Measurements from ENCODE around the gene FBXW12.
A peak's percentile ranks its signal among the peaks of the same experiment; 100 is the strongest.
"Not testable (repeated sequence)": the region's sequence is repeated elsewhere in the genome, so short reads cannot be mapped to it uniquely, and the experiment has no call there.

FBXW12 gene

DNA sequence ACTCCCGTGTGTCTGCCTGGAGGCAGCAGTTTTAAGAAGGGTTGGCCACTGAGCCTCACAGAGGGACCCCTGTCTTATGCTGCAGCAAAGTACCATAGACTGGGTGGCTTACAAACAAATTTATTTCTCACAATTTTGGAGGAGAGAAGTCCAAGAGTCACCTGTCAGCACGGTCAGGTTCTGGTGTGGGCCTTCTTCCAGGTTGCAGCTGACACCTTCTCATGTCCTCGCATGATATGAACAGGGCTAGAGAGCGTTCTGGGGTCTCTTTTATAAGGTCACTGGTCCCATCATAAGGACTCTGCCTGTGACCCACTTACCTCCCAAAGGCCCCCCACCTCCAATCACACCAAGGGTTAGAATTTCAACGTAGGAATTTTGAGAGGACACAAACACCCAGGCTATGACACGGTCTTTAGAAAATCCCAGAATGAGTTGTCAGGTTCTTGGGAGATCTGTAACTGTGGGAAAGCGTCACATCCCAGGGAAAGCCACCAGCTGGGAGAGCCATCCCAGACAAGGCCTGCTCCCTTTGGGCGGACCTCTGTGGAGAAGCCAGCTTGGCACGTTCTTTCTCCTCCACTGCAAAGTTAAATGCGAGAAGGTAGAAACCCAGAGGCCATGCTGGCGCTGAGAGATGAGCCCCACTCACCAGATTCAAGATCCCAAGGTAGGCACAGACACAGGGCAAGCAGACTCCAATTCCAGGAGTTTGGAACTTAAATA lies at the start of gene FBXW12:
Gene FBXW12, plus strand, starts transcription at position 569 of the 726 bp plus-strand sequence. CDS start 549 bp downstream, outside the sequence.
- DNase-seq = no peak

DNA sequence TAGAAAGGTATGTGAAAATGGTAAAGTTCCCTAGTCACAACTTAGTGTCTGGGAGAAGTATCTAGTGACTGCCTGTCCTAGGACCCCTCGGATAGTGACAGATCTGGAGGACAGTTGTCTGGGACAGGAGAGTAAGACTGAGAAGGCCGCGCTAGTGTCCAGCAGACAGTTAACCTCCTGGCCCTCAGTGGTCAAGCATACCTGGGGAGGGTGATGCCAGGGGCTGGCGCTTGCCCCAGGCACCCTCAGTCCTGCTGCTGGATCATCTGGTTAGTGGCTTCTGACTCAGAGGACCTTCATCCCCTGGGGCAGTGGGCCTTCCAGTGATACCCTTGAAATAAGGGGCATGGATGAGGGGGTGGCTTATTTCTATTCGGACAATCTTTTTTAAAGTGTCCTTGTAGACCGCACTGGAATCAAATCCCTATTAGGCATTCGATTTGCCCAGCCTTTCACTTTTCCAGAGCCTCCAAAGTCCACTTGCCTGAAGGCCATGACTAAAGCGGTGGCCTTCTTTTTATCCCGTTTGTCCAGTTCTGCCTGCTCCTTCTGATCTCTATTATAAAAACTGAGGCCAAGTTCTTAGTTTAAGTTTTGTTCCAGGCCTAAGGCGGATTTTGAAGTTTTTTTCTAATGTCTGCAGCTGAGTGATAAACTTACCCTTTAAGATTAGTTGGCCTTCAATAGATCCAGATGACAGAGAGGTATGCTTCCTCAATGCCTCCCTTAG lies 40.1 kb upstream of the FBXW12 start:
- not testable (repeated sequence) for DNase-seq

DNA sequence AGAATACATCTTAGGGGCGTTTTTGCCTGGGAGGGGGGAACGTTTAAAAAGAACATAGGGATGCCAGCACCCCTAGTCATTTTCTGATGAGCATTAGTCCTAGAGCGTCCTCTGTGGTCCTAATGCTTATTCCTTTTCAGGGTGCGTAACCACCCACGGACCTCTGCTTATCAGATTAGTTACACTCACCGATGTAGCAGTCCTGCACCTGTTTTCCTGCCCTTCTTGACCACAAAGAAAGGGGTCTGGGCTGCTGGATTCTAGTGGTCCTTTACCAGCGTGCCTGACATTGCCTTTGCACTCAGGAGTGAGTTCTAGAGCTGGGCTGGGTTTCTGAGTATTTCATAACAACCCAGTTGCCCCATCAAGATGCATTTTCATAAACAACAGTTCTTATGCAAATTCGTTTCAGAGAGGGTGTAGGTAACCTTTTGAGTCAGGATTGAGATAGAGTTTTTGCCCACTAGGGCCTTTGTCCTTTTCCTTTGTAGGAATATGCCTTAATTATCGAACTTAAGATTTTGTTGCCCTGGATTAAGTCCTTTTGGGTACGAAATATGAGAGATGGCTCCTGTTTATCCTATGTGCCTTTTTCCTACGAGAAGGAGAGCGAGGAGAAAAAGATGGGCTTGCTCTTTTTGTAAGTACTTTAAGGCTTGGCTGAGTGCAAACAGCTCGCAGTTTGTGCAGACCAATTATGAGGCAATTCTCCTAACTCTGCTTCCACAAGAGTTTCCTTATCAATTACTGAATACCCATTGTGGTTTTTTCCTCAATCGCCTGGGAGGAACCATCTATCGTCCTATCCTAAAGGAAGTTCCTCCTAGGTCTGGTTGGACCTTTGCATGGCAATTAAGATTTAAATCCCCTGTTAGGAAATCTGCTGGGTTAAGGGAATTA lies 38.4 kb upstream of the FBXW12 start, which contains the start of gene SPINK8:
Gene SPINK8, minus strand, starts transcription at position 316 of the 900 bp plus-strand sequence. CDS start 5,320 bp downstream, outside the sequence.
- not testable (repeated sequence) for DNase-seq

GRCh38 chr3:48334605-48335004 lies 37.4 kb upstream of the FBXW12 start:
- DNase-seq = no peak

- not testable (repeated sequence) for DNase-seq
Observed at GRCh38 chr3:48335286-48335685, 36.7 kb upstream of the FBXW12 start.

GRCh38 chr3:48337536-48337935 lies 34.5 kb upstream of the FBXW12 start:
- not testable (repeated sequence) for DNase-seq

DNA sequence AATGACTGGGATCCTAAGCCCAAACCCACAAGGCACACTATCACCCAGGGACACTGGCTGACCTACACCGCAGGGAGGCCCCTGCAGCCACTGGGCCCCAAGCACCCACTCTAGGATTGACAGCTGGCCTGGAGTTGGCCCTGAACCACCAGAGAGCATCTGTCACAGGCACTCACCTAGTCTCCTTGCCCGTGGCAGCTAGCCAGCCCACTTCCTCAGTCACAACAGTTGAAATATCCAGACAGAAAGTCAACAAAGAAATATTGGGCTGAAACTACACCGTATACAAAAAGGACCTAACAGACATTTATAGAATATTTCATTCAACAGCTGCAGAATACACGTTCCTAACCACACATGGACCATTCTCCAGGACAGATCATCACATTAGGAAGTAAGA lies 33.4 kb upstream of the FBXW12 start:
- no peak for DNase-seq

- no peak for DNase-seq
Observed at GRCh38 chr3:48343432-48343831, 28.6 kb upstream of the FBXW12 start.

DNA sequence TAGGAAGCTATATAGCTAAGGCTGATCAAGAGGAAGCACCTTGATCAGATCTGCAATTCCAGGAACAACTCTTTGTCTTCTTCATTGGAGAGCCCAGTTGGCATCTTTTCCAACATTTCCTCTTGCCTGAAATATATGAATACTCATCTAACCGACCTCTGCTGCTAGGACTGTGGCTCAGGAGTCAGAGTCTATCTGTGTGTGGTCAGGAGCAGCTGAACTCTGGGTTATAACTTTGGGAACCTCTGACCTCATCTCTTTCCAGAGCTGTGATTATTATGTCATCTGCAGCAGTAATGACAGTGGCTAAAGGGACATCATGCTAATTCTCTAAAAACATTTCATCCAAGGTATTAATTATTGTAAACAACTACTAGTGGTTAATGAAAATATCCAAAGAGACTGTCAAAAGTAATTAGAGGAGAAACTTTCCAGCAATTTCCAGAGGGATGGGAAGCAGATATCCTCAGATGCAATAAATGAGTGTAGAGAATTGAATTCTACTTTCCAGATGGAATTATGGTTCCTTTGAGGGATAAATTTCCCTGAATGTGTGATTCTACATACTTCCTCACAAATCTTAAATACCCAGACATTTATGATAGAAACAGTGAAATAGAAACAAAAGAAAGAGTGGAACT lies 27.0 kb upstream of the FBXW12 start:
- no peak for DNase-seq

- no peak for DNase-seq
Observed at GRCh38 chr3:48345946-48346572, 26.0 kb upstream of the FBXW12 start.

DNA sequence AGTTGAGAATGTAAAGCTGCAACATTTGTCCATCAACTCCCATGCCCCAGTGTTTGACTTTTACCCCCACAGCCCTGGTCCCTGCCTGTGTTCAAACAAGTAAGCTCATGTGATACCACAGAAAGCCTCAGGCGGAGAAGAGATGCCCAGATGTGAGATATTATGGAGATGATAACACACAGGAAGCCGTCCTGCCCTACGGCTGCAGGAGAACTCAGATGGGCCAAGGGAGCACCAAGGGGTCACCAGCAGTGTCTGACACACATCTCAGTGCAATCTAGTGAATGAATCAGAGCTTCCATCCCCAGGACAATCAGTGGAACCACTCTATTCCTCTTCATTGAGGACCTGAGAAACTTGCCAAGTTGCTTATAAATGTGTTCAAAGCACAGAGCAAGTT lies 24.5 kb upstream of the FBXW12 start:
- DNase-seq = peak; percentile 52

GRCh38 chr3:48352546-48352945 lies 19.5 kb upstream of the FBXW12 start:
- DNase-seq = no peak

DNA sequence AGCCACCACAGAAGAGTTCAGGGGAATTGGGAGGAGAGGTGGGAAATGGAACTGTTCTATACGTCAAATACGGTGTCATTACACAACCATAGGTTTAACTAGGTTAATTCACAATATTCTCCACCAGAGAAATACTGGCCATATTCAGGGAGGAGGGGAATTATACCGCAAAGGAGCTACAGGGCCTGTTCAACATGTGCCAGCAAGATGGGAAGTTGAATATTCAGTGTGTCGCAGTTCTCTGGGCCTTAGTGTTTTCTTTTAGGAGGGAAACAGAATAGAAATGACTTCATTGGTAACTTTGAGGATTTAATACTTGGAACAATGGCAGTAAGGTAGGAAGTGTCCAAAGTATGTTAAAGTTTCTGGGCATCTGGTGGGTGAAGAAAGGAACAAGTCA lies 18.0 kb upstream of the FBXW12 start:
- no peak for DNase-seq

DNA sequence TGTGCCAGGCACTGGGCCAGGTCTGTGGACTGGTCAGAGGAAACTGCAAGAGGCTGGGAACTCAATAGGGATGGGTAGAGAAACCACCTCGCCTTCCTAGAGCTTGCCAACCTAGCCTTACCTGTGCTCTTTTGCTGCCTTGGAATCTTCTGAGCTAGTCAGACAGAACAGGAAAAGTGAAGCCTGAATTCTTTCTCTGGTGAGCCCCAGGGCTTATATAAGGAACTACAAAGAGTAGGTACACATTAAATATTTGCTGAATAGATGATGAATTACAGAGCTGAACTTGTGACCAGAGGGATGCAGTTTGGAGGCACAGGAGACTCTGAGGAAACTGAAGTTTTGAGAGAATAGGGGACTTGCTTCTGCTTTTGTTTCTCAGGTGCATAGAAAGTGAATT lies 15.6 kb upstream of the FBXW12 start:
- no peak for DNase-seq

DNA sequence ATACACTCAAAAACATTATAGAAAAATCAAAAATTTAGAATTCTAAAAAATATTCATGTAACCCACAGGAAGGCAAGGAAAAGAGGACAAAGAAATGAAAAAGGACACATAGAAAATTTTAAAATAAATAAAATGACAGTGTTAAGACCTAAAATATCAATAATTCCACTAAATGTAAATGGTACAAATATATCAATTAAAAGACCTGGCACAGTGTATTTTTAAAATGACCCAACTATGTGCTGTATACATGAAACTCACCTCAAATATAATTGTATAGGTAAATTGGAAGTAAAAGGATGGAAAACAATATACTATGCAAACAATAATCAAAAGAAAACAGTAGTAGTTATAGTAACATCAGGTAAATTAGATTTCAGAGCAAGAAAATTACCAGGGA lies 10.1 kb upstream of the FBXW12 start:
- no peak for DNase-seq

DNA sequence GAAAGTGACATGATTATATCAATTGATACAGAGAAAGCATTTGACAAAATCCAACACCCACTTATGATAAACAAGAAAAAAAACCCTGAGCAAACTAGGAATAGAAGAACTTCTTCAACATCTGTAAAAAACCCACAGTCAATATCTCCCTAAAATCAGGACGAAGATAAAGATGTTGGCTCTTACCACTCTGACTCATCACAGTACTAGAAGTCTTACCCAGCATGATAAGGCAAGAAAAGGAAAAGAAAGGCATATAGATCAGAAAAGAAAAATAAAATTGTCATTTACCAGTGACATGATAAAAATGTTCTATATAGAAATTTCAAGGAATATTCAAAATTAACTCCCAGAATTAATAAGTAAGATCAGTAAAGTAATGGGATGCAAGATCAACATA lies 7.2 kb upstream of the FBXW12 start:
- no peak for DNase-seq

DNA sequence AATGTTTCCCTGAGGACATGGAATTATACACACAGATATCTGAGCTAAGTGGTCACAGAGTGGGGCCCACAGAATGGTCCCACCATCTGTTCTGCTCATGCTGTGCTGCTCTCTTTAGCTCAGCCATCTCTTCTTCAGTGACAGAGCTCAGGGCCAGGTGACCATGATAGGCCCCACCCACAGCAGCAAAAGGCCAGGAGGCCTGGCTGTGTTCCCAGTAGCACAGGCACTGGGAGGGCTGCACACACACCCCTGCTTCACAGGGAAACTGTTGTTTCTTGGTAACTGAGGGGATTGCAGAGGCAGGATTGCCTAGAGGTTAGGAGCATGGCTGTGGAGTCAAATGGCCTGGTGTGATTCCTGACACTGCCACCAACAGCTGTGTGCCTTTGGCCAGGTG lies 4.8 kb upstream of the FBXW12 start:
- DNase-seq = no peak

- DNase-seq = no peak
Observed at GRCh38 chr3:48369693-48370332, 2.2 kb upstream of the FBXW12 start.

- DNase-seq = no peak
Observed at GRCh38 chr3:48370333-48370713, 1.7 kb upstream of the FBXW12 start.

GRCh38 chr3:48372377-48372770 lies 355 bp downstream of the FBXW12 start:
- DNase-seq = no peak

GRCh38 chr3:48372862-48373435 lies 930 bp downstream of the FBXW12 start:
- DNase-seq = no peak
